Stimulated activated CD4-positive, alpha-beta T cell treated with anti-CD3 and anti-CD28 coated beads, TNF-alpha, amount 100 ng/mL, for 48 hours (primary cell): ENCODE results near the gene RAB7A.
"Not testable (repeated sequence)": the region's sequence is repeated elsewhere in the genome, so short reads cannot be mapped to it uniquely, and the experiment has no call there.

ENCODE experiments used
- DNase-seq, 3 donors: peaks; one replicate each; pipeline ENCODE4 v3.0.0-alpha.2; 2020; ENCODE audit warnings: low read depth in 3 of 3

RAB7A gene

GRCh38 chr3:128710816-128711433 lies 15.1 kb upstream of the RAB7A start:
- no peak for DNase-seq

GRCh38 chr3:128712848-128713247 lies 13.1 kb upstream of the RAB7A start:
- DNase-seq, result no peak

GRCh38 chr3:128714887-128715491 lies 11.0 kb upstream of the RAB7A start:
- no peak for DNase-seq

GRCh38 chr3:128718892-128719291 lies 7.1 kb upstream of the RAB7A start:
- DNase-seq, result not testable (repeated sequence)

- no peak for DNase-seq
Measured at GRCh38 chr3:128720891-128721290, 5.1 kb upstream of the RAB7A start.

- no peak for DNase-seq
Measured at GRCh38 chr3:128723477-128723876, 2.5 kb upstream of the RAB7A start.

- no peak for DNase-seq
Measured at GRCh38 chr3:128725547-128726022, 398 bp upstream of the RAB7A start.

GRCh38 chr3:128727059-128727458 lies 1.1 kb downstream of the RAB7A start:
- no peak for DNase-seq

GRCh38 chr3:128727485-128727884 lies 1.5 kb downstream of the RAB7A start:
- DNase-seq, result no peak

- DNase-seq, result no peak
Measured at GRCh38 chr3:128727996-128728395, 2.0 kb downstream of the RAB7A start.

GRCh38 chr3:128728521-128728920 lies 2.5 kb downstream of the RAB7A start:
- not testable (repeated sequence) for DNase-seq

GRCh38 chr3:128730471-128730870 lies 4.5 kb downstream of the RAB7A start:
- DNase-seq, result no peak

GRCh38 chr3:128734523-128735189 lies 8.7 kb downstream of the RAB7A start:
- no peak for DNase-seq

- no peak for DNase-seq
Measured at GRCh38 chr3:128735287-128735686, 9.3 kb downstream of the RAB7A start.

GRCh38 chr3:128735884-128736283 lies 9.9 kb downstream of the RAB7A start:
- DNase-seq, result no peak

- DNase-seq, result no peak
Measured at GRCh38 chr3:128736601-128737000, 10.6 kb downstream of the RAB7A start.

GRCh38 chr3:128740621-128741020 lies 14.6 kb downstream of the RAB7A start:
- DNase-seq, result no peak

- no peak for DNase-seq
Measured at GRCh38 chr3:128742821-128743594, 17.0 kb downstream of the RAB7A start.

GRCh38 chr3:128745742-128746141 lies 19.8 kb downstream of the RAB7A start:
- no peak for DNase-seq

GRCh38 chr3:128746881-128747280 lies 20.9 kb downstream of the RAB7A start:
- no peak for DNase-seq

- DNase-seq, result no peak
Measured at GRCh38 chr3:128748557-128748956, 22.6 kb downstream of the RAB7A start.

GRCh38 chr3:128749035-128749434 lies 23.1 kb downstream of the RAB7A start:
- no peak for DNase-seq
